Stimulated activated CD4-positive, alpha-beta T cell treated with anti-CD3 and anti-CD28 coated beads, Interleukin-15, amount 100 ng/mL, for 24 hours (primary cell): ENCODE measurements around the gene LETMD1.

Experiments
- DNase-seq: peaks from one replicate; pipeline ENCODE4 v3.0.0-alpha.2; 2020

Gene LETMD1

DNA sequence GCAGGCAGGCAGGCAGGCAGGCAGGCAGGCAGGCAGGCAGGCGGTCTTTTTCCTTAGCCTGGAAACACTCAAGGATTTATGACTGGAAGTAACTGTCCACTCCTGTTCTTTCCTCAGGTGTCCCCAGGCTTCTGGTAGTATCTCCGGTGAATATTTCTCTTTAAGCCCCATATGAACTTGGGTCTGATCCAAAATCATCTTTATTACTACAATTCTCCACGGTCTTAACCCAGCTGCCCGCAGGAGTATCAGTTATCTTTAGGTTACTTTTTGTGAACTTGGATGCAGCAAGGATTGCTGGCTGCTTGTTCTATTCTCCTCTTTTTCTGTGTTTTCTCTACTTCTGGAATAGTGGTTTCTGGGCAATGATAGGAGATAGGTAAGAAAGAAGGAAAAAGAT, 32.0 kb downstream of the LETMD1 start:
- no peak for DNase-seq

- no peak for DNase-seq
These were observed 33.3 kb downstream of the LETMD1 start for GRCh38 chr12:51081421-51081820.

DNA sequence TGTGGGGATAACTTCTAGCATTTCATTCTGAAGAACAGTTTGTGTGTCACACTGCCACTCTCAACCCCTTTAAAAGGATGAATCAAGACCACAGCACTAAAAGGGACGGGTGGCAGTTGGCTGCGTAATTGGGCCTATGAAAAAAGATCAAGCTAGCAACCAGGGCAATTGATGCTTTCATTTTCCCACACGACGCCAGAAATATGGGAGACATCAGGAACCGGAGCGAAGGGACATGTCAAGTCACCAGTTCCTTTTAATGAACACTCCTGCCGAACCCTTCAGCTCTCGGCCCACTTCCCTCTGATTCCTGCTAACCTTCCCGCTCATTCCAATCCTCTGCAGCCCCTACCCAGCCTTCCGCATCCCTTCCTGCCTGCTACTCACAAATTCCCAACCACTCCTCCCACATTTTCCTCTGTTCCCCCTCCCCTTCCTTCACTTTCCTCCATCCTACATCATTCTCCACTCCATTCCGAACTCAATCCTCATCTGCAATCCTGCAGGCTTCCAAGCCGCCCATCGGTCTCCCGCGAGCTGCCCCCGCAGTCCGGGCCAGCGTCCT, 34.5 kb downstream of the LETMD1 start:
- peak; percentile 27 for DNase-seq

GRCh38 chr12:51083126-51083833, 35.2 kb downstream of the LETMD1 start, which contains the start of gene CSRNP2:
Gene CSRNP2 (minus strand): TSS chr12:51083596. CDS start chr12:51076561, 7,035 bp downstream.
- peak; percentile 97 for DNase-seq

DNA sequence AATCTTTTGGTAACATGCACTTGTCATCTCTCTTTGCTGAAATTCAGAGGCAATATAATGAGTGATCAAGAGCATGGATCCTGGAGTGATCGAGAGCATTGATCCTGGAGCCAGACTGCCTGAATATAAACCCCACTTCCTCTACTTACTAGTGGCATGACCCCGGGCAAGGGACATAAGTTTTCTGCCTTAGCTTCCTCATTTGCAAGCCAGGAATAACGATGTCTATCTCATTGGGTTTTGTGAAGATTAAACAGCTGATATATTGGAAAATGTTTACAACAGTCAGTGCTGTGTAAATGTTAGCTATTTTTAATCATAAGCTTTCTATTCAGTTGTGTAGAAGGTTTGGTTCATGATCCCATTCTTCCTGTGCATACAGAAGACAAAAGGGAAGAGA, 37.6 kb downstream of the LETMD1 start:
- DNase-seq = no peak

DNA sequence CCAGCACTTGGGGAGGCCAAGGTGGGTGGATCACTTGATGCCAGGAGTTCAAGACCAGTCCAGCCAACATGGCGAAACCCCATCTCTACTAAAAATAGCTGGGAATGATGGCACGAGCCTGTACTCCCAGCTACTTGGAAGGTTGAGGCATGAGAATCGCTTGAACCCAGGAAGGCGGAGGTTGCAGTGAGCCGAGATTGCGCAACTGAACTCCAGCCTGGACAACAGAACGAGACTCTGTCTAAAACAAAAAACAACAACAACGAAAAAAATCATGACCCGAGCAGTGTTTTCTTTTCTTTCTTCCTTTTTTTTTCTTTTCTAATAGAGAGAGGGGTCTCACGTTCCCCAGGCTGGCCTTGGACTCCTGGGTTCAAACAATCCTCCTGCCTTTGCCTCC, 38.8 kb downstream of the LETMD1 start:
- DNase-seq = no peak

DNA sequence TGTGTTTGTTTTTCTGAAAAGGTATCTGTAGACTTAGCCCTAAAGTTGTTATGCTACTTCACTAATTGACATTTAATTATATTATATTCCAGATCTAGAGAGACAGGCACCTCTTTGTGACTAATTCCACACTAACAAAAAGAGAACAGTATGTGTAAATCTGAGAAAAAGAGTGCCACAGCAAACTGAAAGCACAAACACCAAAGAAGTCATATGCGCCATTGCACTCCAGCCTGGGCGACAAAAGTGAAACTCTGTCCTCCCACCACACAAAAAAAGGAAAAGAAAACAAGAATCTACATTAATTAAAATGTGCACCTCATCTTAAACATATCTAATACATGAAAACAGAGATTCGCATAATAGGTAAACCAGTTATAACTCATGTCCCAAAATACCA, 39.7 kb downstream of the LETMD1 start:
- peak; percentile 46 for DNase-seq

- DNase-seq = no peak
These were observed 42.6 kb downstream of the LETMD1 start for GRCh38 chr12:51090705-51091229.

GRCh38 chr12:51098611-51099010, 50.5 kb downstream of the LETMD1 start:
- DNase-seq = no peak

- no peak for DNase-seq
These were observed 55.9 kb downstream of the LETMD1 start for GRCh38 chr12:51103977-51104376.

- no peak for DNase-seq
These were observed 60.0 kb downstream of the LETMD1 start for GRCh38 chr12:51108136-51108535.
